Glutamatergic neuron (in vitro differentiated cells): ENCODE data around the gene RINT1. TPM values are rescaled to one million over a fixed set of nuclear protein-coding genes. Genes with fewer than 3 reads are reported as not detected.
"Not testable (repeated sequence)": the region's sequence is repeated elsewhere in the genome, so short reads cannot be mapped to it uniquely, and the experiment has no call there.

Experiments
- DNase-seq: peaks from one replicate; pipeline ENCODE4 v3.0.0; 2022
- H3K27ac Mint-ChIP-seq: one replicate; pipeline ENCODE4 v1.8.0; 2020; ENCODE audit warnings: mild to moderate bottlenecking, mixed read lengths, inconsistent platforms; ENCODE audit not compliant: unreplicated experiment
- H3K27me3 Mint-ChIP-seq: one replicate; pipeline ENCODE4 v1.8.0; 2020; ENCODE audit warnings: mild to moderate bottlenecking, moderate library complexity, mixed read lengths, inconsistent platforms; ENCODE audit not compliant: unreplicated experiment
- H3K36me3 Mint-ChIP-seq: one replicate; pipeline ENCODE4 v1.8.0; 2020; ENCODE audit warnings: mild to moderate bottlenecking, mixed read lengths, inconsistent platforms; ENCODE audit not compliant: unreplicated experiment
- H3K4me1 Mint-ChIP-seq: one replicate; pipeline ENCODE4 v1.8.0; 2020; ENCODE audit warnings: mild to moderate bottlenecking, low read depth, mixed read lengths, inconsistent platforms; ENCODE audit not compliant: unreplicated experiment
- H3K4me3 Mint-ChIP-seq: one replicate; pipeline ENCODE4 v1.8.0; 2020; ENCODE audit warnings: mild to moderate bottlenecking, mixed read lengths, inconsistent platforms; ENCODE audit not compliant: unreplicated experiment
- H3K9me3 Mint-ChIP-seq: one replicate; pipeline ENCODE4 v1.8.0; 2020; ENCODE audit warnings: mild to moderate bottlenecking, moderate library complexity, mixed read lengths, inconsistent platforms; ENCODE audit not compliant: unreplicated experiment
- CTCF ChIP-seq: fragments of 200-600 bp; sonication (generic); IDR thresholded peaks from one replicate; pipeline ENCODE4 v1.5.0; 2021; ENCODE audit not compliant: partially characterized antibody, unreplicated experiment
- total RNA-seq: library from RNA; stranded (reverse); fragmentation: NEBNext Ultra II Directional; extraction: Animal tissue kit (Norgen Biotek cat#: 25700); gene quantifications from one replicate; pipeline ENCODE4 v1.2.1, GENCODE V29; 2021; ENCODE audit not compliant: unreplicated experiment

RINT1 gene
- total RNA-seq, 1 donor from 2014 or later = 23.4 TPM

GRCh38 chr7:105512926-105513526 lies 19.0 kb upstream of the RINT1 start:
- no peak overlapping the region for H3K27ac Mint-ChIP-seq
- TF ChIP-seq CTCF = no peak
- no peaks in the 10 kb centered on the region for H3K4me1 Mint-ChIP-seq
- peaks cover 3% of the 10 kb centered on the region for H3K36me3 Mint-ChIP-seq
- H3K4me3 Mint-ChIP-seq = no peak overlapping the region
- no peaks in the 10 kb centered on the region for H3K27me3 Mint-ChIP-seq
- DNase-seq = no peak
- H3K9me3 Mint-ChIP-seq = no peaks in the 10 kb centered on the region

- H3K9me3 Mint-ChIP-seq, H3K27ac Mint-ChIP-seq, H3K36me3 Mint-ChIP-seq, H3K27me3 Mint-ChIP-seq, DNase-seq, H3K4me1 Mint-ChIP-seq, H3K4me3 Mint-ChIP-seq: not testable (repeated sequence)
These were observed 16.4 kb upstream of the RINT1 start for GRCh38 chr7:105515610-105516009.

- TF ChIP-seq CTCF = no peak
- Mint-ChIP-seq H3K4me1 (peaks cover 1% of the 10 kb centered on the region), H3K36me3 (no peaks in the 10 kb centered on the region), H3K27ac (no peak overlapping the region), H3K4me3 (peak overlapping the region; percentile 22), H3K27me3 (peaks cover 3% of the 10 kb centered on the region), H3K9me3 (peaks cover 3% of the 10 kb centered on the region)
- no peak for DNase-seq
These were observed 12.6 kb upstream of the RINT1 start for GRCh38 chr7:105519353-105519752.

GRCh38 chr7:105520620-105521019 lies 11.4 kb upstream of the RINT1 start:
- not testable (repeated sequence) for H3K27ac Mint-ChIP-seq, H3K27me3 Mint-ChIP-seq, DNase-seq, H3K9me3 Mint-ChIP-seq, H3K4me1 Mint-ChIP-seq, H3K36me3 Mint-ChIP-seq
- peak overlapping the region; percentile 68 for H3K4me3 Mint-ChIP-seq

- peaks cover 5% of the 10 kb centered on the region for H3K27me3 Mint-ChIP-seq
- H3K9me3 Mint-ChIP-seq = peaks cover 3% of the 10 kb centered on the region
- peak overlapping the region; percentile 98 for H3K4me3 Mint-ChIP-seq
- no peak for TF ChIP-seq CTCF
- DNase-seq = peak; percentile 73
- H3K36me3 Mint-ChIP-seq = no peaks in the 10 kb centered on the region
- peaks cover 1% of the 10 kb centered on the region for H3K4me1 Mint-ChIP-seq
- H3K27ac Mint-ChIP-seq = peak overlapping the region; percentile 96
These were observed 10.8 kb upstream of the RINT1 start for GRCh38 chr7:105521027-105521716.
